Left renal pelvis (tissue), 4 donors: ENCODE data around the gene MAK. TPM values are rescaled to one million over a fixed set of nuclear protein-coding genes. Genes with fewer than 3 reads are reported as not detected.
A peak's percentile ranks its signal among the peaks of the same experiment; 100 is the strongest.
"Not testable (repeated sequence)": the region's sequence is repeated elsewhere in the genome, so short reads cannot be mapped to it uniquely, and the experiment has no call there.

Experiments used
- DNase-seq, 4 donors: peaks; one replicate each; pipeline ENCODE4 v3.0.0-alpha.2; 2013; ENCODE audit warnings: low read depth in 4 of 4, low spot score in 3 of 4
- polyA plus RNA-seq, 4 donors: library from polyadenylated mRNA; unstranded; fragments of 120-200 nt; gene quantifications; one replicate each; pipeline ENCODE4 v1.2.1, GENCODE V29; 2013; ENCODE audit not compliant: insufficient read length in 4 of 4

The MAK gene, protein sequence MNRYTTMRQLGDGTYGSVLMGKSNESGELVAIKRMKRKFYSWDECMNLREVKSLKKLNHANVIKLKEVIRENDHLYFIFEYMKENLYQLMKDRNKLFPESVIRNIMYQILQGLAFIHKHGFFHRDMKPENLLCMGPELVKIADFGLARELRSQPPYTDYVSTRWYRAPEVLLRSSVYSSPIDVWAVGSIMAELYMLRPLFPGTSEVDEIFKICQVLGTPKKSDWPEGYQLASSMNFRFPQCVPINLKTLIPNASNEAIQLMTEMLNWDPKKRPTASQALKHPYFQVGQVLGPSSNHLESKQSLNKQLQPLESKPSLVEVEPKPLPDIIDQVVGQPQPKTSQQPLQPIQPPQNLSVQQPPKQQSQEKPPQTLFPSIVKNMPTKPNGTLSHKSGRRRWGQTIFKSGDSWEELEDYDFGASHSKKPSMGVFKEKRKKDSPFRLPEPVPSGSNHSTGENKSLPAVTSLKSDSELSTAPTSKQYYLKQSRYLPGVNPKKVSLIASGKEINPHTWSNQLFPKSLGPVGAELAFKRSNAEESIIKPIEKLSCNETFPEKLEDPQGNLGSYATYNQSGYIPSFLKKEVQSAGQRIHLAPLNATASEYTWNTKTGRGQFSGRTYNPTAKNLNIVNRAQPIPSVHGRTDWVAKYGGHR
- polyA plus RNA-seq = 1 to 10 TPM in 3 of 4 donors, under 1 TPM in 1; 0.45 to 2.8 (median 1.4) TPM

- peak; percentile 85 to 90 (median 87) for DNase-seq
These were observed at the start of gene MAK for GRCh38 chr6:10837995-10838793. MAK (minus strand) TSS chr6:10838539; CDS start chr6:10830648, 7,891 bp downstream.

GRCh38 chr6:10886691-10887502 is 48.6 kb upstream of the MAK start, which contains the start of gene SYCP2L:
SYCP2L (plus strand) TSS chr6:10887052; CDS start chr6:10887127, 75 bp downstream.
- DNase-seq = peak in 1 of 4 donors; percentile 40

DNA sequence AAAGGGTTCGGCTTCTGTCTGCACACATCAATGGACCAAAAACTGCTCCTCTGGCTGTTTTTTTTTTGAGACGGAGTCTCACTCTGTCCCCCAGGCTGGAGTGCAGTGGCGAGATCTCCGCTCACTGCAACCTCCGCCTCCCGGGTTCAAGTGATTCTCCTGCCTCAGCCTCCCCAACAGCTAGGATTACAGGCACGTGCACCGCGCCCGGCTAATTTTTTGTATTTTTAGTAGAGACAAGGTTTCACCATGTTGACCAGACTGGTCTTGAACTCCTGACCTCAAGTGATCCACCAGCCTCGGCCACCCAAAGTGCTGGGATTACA is 48.0 kb upstream of the MAK start:
- not testable (repeated sequence) for DNase-seq

GRCh38 chr6:10884245-10884972 is 46.1 kb upstream of the MAK start:
- DNase-seq = no peak

GRCh38 chr6:10883312-10884244 is 45.2 kb upstream of the MAK start:
- no peak for DNase-seq

DNA sequence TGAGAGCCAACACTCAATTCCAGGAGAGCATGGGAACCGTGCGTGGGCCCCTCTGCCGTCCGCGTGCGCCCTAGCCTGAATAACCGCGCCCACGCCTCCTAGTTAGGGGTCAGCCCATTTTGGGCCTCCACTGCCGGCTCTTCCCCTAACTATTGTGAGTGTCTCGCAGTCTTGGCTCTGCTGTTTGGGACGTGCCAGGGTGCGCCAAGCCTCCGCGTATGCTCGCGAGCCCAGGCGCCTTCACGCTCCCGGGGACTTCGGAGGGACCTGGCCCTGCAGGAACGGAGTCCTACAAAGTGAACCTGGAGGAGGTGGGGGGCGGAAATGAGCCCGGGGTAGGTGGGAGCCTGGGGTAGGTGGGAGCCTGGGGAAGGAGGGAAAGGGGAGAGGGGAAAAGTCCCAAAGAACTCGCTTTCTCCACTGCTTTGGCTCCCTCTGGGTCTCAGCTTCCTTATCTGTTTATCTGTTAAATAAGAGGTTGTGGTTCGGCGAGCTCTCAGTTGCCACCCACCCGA is 44.4 kb upstream of the MAK start:
- no peak for DNase-seq

DNA sequence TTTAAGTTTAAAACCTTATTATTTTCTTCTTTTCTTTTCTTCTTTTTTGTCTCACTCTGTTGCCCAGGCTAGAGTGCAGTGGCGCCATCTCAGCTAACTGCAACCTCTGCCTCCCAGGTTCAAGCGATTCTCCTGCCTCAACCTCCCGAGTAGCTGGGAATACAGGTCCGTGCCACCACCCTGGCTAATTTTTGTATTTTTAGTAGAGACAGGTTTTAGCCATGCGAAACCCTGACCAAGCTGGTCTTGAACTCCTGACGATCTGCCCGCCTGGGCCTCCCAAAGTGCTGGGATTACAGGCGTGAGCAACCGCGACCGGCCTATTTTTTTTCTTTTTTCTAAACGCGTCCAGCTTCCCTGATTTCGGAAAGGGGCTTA is 43.9 kb upstream of the MAK start:
- not testable (repeated sequence) for DNase-seq

- no peak for DNase-seq
These were observed 42.0 kb upstream of the MAK start for GRCh38 chr6:10880366-10880765.

GRCh38 chr6:10877871-10878270 is 39.5 kb upstream of the MAK start:
- no peak for DNase-seq

DNA sequence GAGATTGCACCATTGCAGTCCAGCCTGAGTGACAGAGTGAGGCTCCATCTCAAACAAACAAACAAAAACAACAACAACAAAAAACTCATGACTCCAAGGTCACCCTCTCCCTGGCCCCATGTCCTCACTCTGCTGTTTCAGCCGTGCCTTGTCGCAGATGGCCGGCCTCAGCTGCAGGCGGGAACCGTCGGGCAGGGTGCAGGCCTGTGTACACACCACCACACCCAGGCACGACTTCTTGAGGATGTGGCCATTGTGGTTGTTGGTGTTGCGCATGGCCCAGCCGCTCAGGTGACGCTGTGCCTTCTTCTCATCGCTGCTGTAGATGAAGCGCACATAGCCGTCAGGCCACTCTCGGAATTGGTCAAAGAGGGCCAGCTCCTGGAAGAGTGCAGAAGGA is 38.7 kb upstream of the MAK start:
- DNase-seq = no peak

DNA sequence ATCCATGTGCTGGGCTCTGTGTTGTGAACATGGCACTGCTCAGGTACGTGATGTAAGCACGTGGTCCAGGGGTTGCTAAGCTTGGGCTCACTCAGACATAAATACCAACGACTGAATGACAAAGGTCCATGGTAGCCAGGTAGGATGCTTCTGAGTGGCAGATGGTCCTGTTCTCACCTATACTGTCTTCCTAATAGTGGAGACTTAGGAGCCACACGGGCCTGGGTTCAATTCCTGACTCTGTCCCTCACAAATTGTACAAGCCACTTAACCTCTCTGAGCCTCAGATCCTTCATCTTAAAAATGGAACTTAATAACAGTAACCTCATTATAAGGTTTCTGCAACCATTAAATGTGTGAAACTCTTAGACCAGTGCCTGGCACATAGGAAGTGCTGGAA is 36.7 kb upstream of the MAK start:
- no peak for DNase-seq

DNA sequence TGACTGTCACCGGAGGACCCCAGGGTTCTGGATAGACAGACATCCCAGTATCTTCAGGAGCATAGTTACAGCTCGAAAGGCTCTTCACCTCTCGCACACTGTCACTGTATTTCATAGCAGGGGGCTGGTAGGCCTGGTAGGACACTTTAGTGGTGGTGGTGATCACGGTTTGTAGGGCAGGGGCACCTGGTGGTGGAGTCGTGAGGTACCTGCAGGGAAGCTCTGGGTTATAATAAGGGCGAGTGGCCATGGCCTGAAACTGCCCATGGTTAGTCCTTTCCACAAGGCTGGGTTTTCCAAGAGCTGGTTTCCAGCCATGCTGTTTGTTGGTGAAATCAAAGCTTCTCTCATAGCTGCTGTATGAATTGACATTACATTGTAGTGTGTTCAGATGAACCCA is 35.9 kb upstream of the MAK start:
- DNase-seq = no peak

GRCh38 chr6:10873374-10873773 is 35.0 kb upstream of the MAK start:
- no peak for DNase-seq

- DNase-seq = no peak
These were observed 29.6 kb upstream of the MAK start for GRCh38 chr6:10867952-10868351.

DNA sequence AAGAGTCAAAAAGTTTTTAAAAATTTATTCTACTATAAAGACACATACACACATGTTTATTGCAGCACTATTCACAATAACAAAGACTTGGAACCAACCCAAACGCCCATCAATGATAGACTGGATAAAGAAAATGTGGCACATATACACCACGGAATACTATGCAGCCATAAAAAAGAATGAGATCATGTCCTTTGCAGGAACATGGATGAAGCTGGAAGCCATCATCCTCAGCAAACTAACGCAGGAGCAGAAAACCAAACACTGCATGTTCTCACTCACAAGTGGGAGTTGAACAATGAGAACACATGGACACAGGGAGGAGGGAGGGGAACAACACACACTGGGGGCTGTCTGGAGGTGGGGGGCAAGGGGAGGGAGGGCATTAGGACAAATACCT is 28.4 kb upstream of the MAK start:
- not testable (repeated sequence) for DNase-seq

DNA sequence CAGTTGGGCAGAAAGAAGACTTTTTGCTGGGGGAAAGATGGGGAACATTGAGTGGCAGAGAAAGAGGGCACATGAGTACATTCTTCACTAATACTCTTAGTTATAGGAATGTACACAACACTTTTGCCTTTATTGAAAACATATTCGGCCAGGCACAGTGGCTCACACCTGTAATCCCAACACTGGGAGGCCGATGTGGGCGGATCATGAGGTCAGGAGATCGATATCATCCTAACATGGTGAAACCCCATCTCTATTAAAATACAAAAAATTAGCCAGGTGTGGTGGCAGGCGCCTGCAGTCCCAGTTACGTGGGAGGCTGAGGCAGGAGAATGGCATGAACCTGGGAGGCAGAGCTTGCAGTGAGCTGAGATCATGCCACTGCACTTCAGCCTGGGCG is 24.7 kb upstream of the MAK start:
- not testable (repeated sequence) for DNase-seq

GRCh38 chr6:10862361-10862760 is 24.0 kb upstream of the MAK start:
- DNase-seq = no peak

GRCh38 chr6:10861086-10861485 is 22.7 kb upstream of the MAK start:
- DNase-seq = no peak
